Glutamatergic neuron (in vitro differentiated cells): ENCODE results near the gene CYBA. TPM values are rescaled to one million over a fixed set of nuclear protein-coding genes. Genes with fewer than 3 reads are reported as not detected.

Experiments
- DNase-seq: peaks from one replicate; pipeline ENCODE4 v3.0.0; 2022
- H3K27ac Mint-ChIP-seq: one replicate; pipeline ENCODE4 v1.8.0; 2020; ENCODE audit warnings: mild to moderate bottlenecking, mixed read lengths, inconsistent platforms; ENCODE audit not compliant: unreplicated experiment
- H3K27me3 Mint-ChIP-seq: one replicate; pipeline ENCODE4 v1.8.0; 2020; ENCODE audit warnings: mild to moderate bottlenecking, moderate library complexity, mixed read lengths, inconsistent platforms; ENCODE audit not compliant: unreplicated experiment
- H3K36me3 Mint-ChIP-seq: one replicate; pipeline ENCODE4 v1.8.0; 2020; ENCODE audit warnings: mild to moderate bottlenecking, mixed read lengths, inconsistent platforms; ENCODE audit not compliant: unreplicated experiment
- H3K4me1 Mint-ChIP-seq: one replicate; pipeline ENCODE4 v1.8.0; 2020; ENCODE audit warnings: mild to moderate bottlenecking, low read depth, mixed read lengths, inconsistent platforms; ENCODE audit not compliant: unreplicated experiment
- H3K4me3 Mint-ChIP-seq: one replicate; pipeline ENCODE4 v1.8.0; 2020; ENCODE audit warnings: mild to moderate bottlenecking, mixed read lengths, inconsistent platforms; ENCODE audit not compliant: unreplicated experiment
- H3K9me3 Mint-ChIP-seq: one replicate; pipeline ENCODE4 v1.8.0; 2020; ENCODE audit warnings: mild to moderate bottlenecking, moderate library complexity, mixed read lengths, inconsistent platforms; ENCODE audit not compliant: unreplicated experiment
- CTCF ChIP-seq: fragments of 200-600 bp; sonication (generic); IDR thresholded peaks from one replicate; pipeline ENCODE4 v1.5.0; 2021; ENCODE audit not compliant: partially characterized antibody, unreplicated experiment
- total RNA-seq: library from RNA; stranded (reverse); fragmentation: NEBNext Ultra II Directional; extraction: Animal tissue kit (Norgen Biotek cat#: 25700); gene quantifications from one replicate; pipeline ENCODE4 v1.2.1, GENCODE V29; 2021; ENCODE audit not compliant: unreplicated experiment

The CYBA gene
- total RNA-seq, 1 donor from 2014 or later: 28.7 TPM

DNA sequence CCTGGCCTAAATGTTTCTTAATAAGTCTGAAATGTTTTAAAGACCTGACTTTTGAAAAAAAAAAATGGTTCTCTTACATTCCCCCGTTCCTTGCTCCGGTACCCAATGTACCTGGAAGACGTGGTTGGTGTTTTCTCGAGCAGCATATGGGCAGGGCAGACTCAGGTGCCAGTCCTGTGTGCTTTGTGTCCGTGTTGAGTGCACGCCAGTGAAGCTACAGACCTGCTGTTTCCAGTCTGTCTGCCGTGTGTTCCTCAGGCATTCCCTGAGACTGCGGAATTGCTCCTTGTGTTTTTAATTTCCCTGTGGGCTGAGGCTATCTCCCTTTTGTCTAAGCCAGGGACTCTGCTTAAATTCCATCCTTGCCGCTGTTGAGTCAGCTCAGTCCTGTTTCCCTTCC, 24.2 kb downstream of the CYBA start:
- Mint-ChIP-seq H3K4me1 (peaks cover 7% of the 10 kb centered on the region), H3K27ac (peak overlapping the region; percentile 11), H3K27me3 (peaks cover 3% of the 10 kb centered on the region), H3K36me3 (no peaks in the 10 kb centered on the region), H3K4me3 (peak overlapping the region; percentile 12), H3K9me3 (peaks cover under 1% of the 10 kb centered on the region)
- TF ChIP-seq CTCF: no peak
- no peak for DNase-seq

- DNase-seq: no peak
- Mint-ChIP-seq H3K27me3 (peaks cover 2% of the 10 kb centered on the region), H3K9me3 (peaks cover 2% of the 10 kb centered on the region), H3K36me3 (no peaks in the 10 kb centered on the region), H3K27ac (no peak overlapping the region), H3K4me1 (peaks cover 4% of the 10 kb centered on the region), H3K4me3 (no peak overlapping the region)
- no peak for TF ChIP-seq CTCF
These were observed 25.8 kb downstream of the CYBA start for GRCh38 chr16:88624977-88625576.

GRCh38 chr16:88624481-88624880, 26.4 kb downstream of the CYBA start:
- peaks cover 2% of the 10 kb centered on the region for H3K9me3 Mint-ChIP-seq
- no peaks in the 10 kb centered on the region for H3K27me3 Mint-ChIP-seq
- no peak overlapping the region for H3K4me3 Mint-ChIP-seq
- H3K27ac Mint-ChIP-seq: no peak overlapping the region
- TF ChIP-seq CTCF: no peak
- H3K36me3 Mint-ChIP-seq: no peaks in the 10 kb centered on the region
- no peak for DNase-seq
- H3K4me1 Mint-ChIP-seq: peaks cover 4% of the 10 kb centered on the region

DNA sequence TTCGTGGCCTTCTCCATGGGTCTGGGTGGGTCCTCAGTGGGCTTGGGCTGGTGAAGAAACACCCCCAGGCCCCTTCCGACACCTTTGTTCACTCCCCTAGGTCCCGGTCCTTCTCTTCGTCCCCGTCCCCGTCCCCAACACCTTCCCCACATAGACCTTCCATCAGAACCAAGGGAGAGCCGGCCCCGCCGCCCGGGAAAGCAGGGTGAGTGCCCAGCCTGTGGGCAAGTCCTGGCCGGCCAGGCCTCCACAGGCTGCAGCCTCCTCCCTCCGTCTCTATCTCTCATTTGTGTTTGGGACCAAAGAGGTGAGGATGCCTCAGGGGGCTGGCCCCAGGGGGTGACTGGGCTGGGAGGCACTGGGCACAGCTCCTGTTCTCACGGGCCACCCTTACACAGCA, 27.0 kb downstream of the CYBA start:
- H3K4me1 Mint-ChIP-seq: peaks cover 10% of the 10 kb centered on the region
- no peak overlapping the region for H3K27ac Mint-ChIP-seq

DNA sequence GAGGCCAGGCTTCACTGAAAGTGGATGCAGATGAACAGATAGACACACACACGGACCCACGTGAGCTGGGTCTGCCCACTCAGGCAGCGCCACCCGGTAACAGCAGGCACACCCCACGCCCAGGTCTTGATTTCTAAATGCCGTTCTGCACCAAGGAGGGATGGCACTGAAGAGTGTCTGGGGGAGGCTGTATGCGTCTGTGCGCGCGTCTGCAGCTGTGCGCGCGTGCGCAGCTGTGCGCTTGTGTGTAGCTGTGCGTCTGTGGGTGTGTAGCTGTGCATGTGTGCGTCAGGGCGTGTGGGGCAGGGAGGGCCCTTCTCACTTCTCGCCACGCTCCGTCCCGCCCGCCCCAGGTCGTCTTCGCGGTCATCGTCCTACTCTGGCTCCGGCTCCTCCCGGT, 28.0 kb downstream of the CYBA start:
- no peak for TF ChIP-seq CTCF
- Mint-ChIP-seq H3K36me3 (no peaks in the 10 kb centered on the region), H3K27ac (no peak overlapping the region), H3K27me3 (no peaks in the 10 kb centered on the region), H3K9me3 (peaks cover 2% of the 10 kb centered on the region), H3K4me3 (no peak overlapping the region), H3K4me1 (peaks cover 20% of the 10 kb centered on the region)
- DNase-seq: no peak

More for the DNA sequence above, 27.0 kb downstream of the CYBA start:
- TF ChIP-seq CTCF: no peak
- H3K27me3 Mint-ChIP-seq: no peaks in the 10 kb centered on the region
- H3K9me3 Mint-ChIP-seq: peaks cover 2% of the 10 kb centered on the region
- no peaks in the 10 kb centered on the region for H3K36me3 Mint-ChIP-seq
- no peak overlapping the region for H3K4me3 Mint-ChIP-seq
- no peak for DNase-seq
